AG10803 (cell line): ENCODE data around the gene ATG14.

Experiments
- DNase-seq: peaks from one replicate; pipeline ENCODE4 v3.0.0; 2010; ENCODE audit warnings: low read depth
- H3K4me3 ChIP-seq: 2 replicates; pipeline ENCODE4 v1.5.1; 2011; ENCODE audit warnings: mild to moderate bottlenecking, low read length, control low read depth
- TF ChIP-seq, protein P1 (sequence below): conservative IDR thresholded peaks from 2 replicates; pipeline ENCODE4 v1.5.1; 2011; ENCODE audit warnings: mild to moderate bottlenecking, low read length, control low read depth, inconsistent platforms

The ATG14 gene

DNA sequence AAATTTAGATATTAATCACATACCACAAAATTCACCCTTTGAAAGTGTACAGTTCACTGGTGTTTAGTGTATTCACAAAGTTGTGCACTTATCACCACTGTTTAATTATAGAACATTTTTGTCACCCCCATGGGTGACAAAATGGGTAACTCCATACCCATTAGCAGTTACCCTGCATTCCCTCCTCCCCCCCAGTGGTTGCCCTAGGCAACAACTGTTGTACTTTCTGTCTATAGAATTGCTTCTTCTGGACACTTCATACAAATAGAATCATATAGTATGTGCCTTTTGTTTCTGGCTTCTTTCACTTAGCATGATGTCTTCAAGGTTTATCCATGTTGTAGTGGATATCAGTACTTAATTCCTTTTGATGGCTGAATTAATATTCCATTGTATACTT lies 87.7 kb downstream of the ATG14 start:
- DNase-seq = no peak

DNA sequence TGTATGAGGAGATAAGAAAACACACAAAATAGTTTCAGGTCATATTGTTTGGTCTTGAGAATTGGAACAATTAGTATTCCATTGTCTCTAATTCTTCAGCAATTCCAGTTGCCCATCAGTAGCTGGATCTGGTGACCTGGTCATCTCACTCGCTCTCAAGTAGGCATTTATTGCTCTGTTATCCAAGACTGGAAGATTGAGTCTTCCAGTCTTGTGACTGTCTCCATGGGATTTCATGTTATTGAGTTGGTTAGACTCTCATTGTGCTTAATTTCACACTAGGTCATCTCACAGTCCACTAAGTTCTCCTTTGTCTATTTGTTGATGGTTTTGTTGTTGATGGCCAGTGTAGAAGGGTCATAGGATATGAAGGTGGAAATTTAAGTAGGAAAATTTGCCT lies 92.9 kb downstream of the ATG14 start:
- no peak overlapping the region for H3K4me3 ChIP-seq
- TF ChIP-seq, protein P1, sequence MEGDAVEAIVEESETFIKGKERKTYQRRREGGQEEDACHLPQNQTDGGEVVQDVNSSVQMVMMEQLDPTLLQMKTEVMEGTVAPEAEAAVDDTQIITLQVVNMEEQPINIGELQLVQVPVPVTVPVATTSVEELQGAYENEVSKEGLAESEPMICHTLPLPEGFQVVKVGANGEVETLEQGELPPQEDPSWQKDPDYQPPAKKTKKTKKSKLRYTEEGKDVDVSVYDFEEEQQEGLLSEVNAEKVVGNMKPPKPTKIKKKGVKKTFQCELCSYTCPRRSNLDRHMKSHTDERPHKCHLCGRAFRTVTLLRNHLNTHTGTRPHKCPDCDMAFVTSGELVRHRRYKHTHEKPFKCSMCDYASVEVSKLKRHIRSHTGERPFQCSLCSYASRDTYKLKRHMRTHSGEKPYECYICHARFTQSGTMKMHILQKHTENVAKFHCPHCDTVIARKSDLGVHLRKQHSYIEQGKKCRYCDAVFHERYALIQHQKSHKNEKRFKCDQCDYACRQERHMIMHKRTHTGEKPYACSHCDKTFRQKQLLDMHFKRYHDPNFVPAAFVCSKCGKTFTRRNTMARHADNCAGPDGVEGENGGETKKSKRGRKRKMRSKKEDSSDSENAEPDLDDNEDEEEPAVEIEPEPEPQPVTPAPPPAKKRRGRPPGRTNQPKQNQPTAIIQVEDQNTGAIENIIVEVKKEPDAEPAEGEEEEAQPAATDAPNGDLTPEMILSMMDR = no peak
- no peak for DNase-seq

More for the DNA sequence above, 87.7 kb downstream of the ATG14 start:
- H3K4me3 ChIP-seq = no peak overlapping the region
- TF ChIP-seq, protein P1 = no peak

GRCh38 chr14:55317542-55318306 lies 93.9 kb downstream of the ATG14 start:
- TF ChIP-seq, protein P1 = no peak
- DNase-seq = no peak
- H3K4me3 ChIP-seq = no peak overlapping the region

- TF ChIP-seq, protein P1 = no peak
- no peak for DNase-seq
- no peak overlapping the region for H3K4me3 ChIP-seq
Observed at GRCh38 chr14:55316564-55316963, 95.1 kb downstream of the ATG14 start.
